OCI-LY1 (cell line): ENCODE data around the gene DCHS1.

ENCODE experiments used
- H2AFZ ChIP-seq: fragments of 200-600 bp; sonication (generic), shearing (Covaris generic); 2 replicates; pipeline ENCODE4 v1.6.0; 2014; ENCODE audit warnings: antibody characterized with exemption, mild to moderate bottlenecking, low read length
- H3F3A ChIP-seq: fragments of 200-600 bp; sonication (generic), shearing (Covaris generic); 2 replicates; pipeline ENCODE4 v1.6.0; 2014; ENCODE audit warnings: mild to moderate bottlenecking, antibody characterized with exemption, low read length, moderate library complexity; ENCODE audit not compliant: insufficient read depth
- H3K27ac ChIP-seq: fragments of 200-600 bp; sonication (generic); 2 replicates; pipeline ENCODE4 v1.5.1; 2014; ENCODE audit warnings: low read length, mixed run types, mild to moderate bottlenecking, low read depth; ENCODE audit not compliant: poor library complexity, severe bottlenecking
- H3K27me3 ChIP-seq: fragments of 200-600 bp; sonication (generic); 2 replicates; pipeline ENCODE4 v1.6.0; 2014; ENCODE audit warnings: antibody characterized with exemption, mild to moderate bottlenecking, low read length, moderate library complexity; ENCODE audit not compliant: insufficient read depth
- H3K36me3 ChIP-seq: fragments of 200-600 bp; sonication (generic); 2 replicates; pipeline ENCODE4 v1.6.1; 2014; ENCODE audit warnings: mild to moderate bottlenecking, antibody characterized with exemption, low read length, moderate library complexity, mixed read lengths; ENCODE audit not compliant: insufficient read depth
- H3K4me1 ChIP-seq: fragments of 200-600 bp; sonication (generic); 2 replicates; pipeline ENCODE4 v1.5.1; 2014; ENCODE audit warnings: mild to moderate bottlenecking, low read length, moderate library complexity; ENCODE audit not compliant: insufficient read depth, severe bottlenecking
- H3K4me2 ChIP-seq: fragments of 200-600 bp; sonication (generic), shearing (Covaris generic); 2 replicates; pipeline ENCODE4 v1.6.1; 2014; ENCODE audit warnings: low read length
- H3K4me3 ChIP-seq: fragments of 200-600 bp; sonication (generic); 2 replicates; pipeline ENCODE4 v1.5.1; 2014; ENCODE audit warnings: low read length, low read depth, mild to moderate bottlenecking, mixed read lengths; ENCODE audit not compliant: poor library complexity, severe bottlenecking
- H3K79me2 ChIP-seq: fragments of 200-600 bp; shearing (Covaris generic); 2 replicates; pipeline ENCODE4 v1.6.1; 2016; ENCODE audit warnings: mixed run types, low read length, mixed read lengths; ENCODE audit not compliant: insufficient read depth
- H3K9ac ChIP-seq: fragments of 200-600 bp; sonication (generic), shearing (Covaris generic); 2 replicates; pipeline ENCODE4 v1.6.1; 2014; ENCODE audit warnings: mild to moderate bottlenecking, low read length, mixed read lengths
- H3K9me2 ChIP-seq: fragments of 200-600 bp; sonication (generic), shearing (Covaris generic); 2 replicates; pipeline ENCODE4 v1.6.1; 2014; ENCODE audit warnings: low read depth, mild to moderate bottlenecking, low read length, mixed read lengths
- H3K9me3 ChIP-seq: fragments of 200-600 bp; shearing (Covaris generic); 2 replicates; pipeline ENCODE4 v1.6.1; 2014; ENCODE audit warnings: low read length, mixed read lengths
- H4K20me1 ChIP-seq: fragments of 200-600 bp; sonication (generic), shearing (Covaris generic); 2 replicates; pipeline ENCODE4 v1.6.0; 2016; ENCODE audit warnings: mild to moderate bottlenecking, low read length; ENCODE audit not compliant: insufficient read depth
- EZH2 ChIP-seq: fragments of 200-600 bp; sonication (generic), shearing (Covaris generic); IDR thresholded peaks from 2 replicates; pipeline ENCODE4 v1.8.0; 2017; ENCODE audit warnings: borderline replicate concordance, mixed run types, mild to moderate bottlenecking, antibody characterized with exemption, low read length, moderate library complexity, mixed read lengths
- TF ChIP-seq, protein P1 (sequence below): fragments of 200-600 bp; sonication (generic), shearing (Covaris generic); IDR thresholded peaks from 2 replicates; pipeline ENCODE4 v1.5.1; 2017; ENCODE audit warnings: mild to moderate bottlenecking, antibody characterized with exemption, low read length, moderate library complexity, mixed read lengths

DCHS1 gene

GRCh38 chr11:6640036-6640984 lies 15.3 kb downstream of the DCHS1 start:
- Histone ChIP-seq H3K4me2 (no peak overlapping the region), H3K4me3 (no peak overlapping the region), H3K79me2 (no peaks in the 10 kb centered on the region), H3K4me1 (no peaks in the 10 kb centered on the region), H3K36me3 (no peaks in the 10 kb centered on the region), H2AFZ (no peak overlapping the region), H3K9me2 (no peaks in the 10 kb centered on the region), H3K9ac (no peak overlapping the region), H3K27me3 (0 out of 2 replicates have a peak, but pooled peaks cover 10% of the 10 kb centered on the region), H3K9me3 (no peaks in the 10 kb centered on the region), H3F3A (no peaks in the 10 kb centered on the region), H3K27ac (no peak overlapping the region), H4K20me1 (no peaks in the 10 kb centered on the region)
- no peak for TF ChIP-seq EZH2
- TF ChIP-seq, protein P1, sequence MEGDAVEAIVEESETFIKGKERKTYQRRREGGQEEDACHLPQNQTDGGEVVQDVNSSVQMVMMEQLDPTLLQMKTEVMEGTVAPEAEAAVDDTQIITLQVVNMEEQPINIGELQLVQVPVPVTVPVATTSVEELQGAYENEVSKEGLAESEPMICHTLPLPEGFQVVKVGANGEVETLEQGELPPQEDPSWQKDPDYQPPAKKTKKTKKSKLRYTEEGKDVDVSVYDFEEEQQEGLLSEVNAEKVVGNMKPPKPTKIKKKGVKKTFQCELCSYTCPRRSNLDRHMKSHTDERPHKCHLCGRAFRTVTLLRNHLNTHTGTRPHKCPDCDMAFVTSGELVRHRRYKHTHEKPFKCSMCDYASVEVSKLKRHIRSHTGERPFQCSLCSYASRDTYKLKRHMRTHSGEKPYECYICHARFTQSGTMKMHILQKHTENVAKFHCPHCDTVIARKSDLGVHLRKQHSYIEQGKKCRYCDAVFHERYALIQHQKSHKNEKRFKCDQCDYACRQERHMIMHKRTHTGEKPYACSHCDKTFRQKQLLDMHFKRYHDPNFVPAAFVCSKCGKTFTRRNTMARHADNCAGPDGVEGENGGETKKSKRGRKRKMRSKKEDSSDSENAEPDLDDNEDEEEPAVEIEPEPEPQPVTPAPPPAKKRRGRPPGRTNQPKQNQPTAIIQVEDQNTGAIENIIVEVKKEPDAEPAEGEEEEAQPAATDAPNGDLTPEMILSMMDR = no peak

DNA sequence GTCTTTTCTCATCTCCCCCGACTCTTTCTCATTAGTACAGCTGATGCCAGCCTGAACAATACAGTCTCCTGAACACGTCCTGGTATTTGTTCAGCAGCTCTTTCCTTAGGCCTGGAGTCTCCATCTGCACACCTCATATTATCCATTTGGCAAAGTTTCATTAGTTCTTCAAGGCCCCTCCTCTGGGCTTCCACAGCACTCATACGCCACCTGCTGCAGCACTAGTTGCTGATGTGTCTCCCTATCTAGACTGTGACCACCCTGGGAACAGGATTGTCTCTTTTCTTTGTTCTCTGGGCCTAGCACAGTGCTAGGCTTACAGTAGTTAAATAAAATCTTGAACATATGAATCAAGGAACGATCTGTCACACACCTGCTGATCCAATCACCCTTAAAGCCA lies 17.2 kb downstream of the DCHS1 start:
- H3K4me1 ChIP-seq = no peaks in the 10 kb centered on the region
- no peak overlapping the region for H3K27ac ChIP-seq
- no peak overlapping the region for H3K4me3 ChIP-seq
- no peaks in the 10 kb centered on the region for H3K9me2 ChIP-seq
- no peaks in the 10 kb centered on the region for H4K20me1 ChIP-seq
- H3K79me2 ChIP-seq = no peaks in the 10 kb centered on the region
- no peaks in the 10 kb centered on the region for H3F3A ChIP-seq
- TF ChIP-seq, protein P1 = peak; percentile 18; the same call in 1 of the 2 replicates
- TF ChIP-seq EZH2 = no peak
- H2AFZ ChIP-seq = no peak overlapping the region
- H3K4me2 ChIP-seq = no peak overlapping the region
- no peak overlapping the region for H3K9ac ChIP-seq
- no peaks in the 10 kb centered on the region for H3K9me3 ChIP-seq
- no peaks in the 10 kb centered on the region for H3K36me3 ChIP-seq
- 0 out of 2 replicates have a peak, but pooled peaks cover 10% of the 10 kb centered on the region for H3K27me3 ChIP-seq

GRCh38 chr11:6637871-6638270 lies 17.7 kb downstream of the DCHS1 start:
- H3K9me3 ChIP-seq = no peaks in the 10 kb centered on the region

More at GRCh38 chr11:6637871-6638270, 17.7 kb downstream of the DCHS1 start:
- no peaks in the 10 kb centered on the region for H3K9me2 ChIP-seq
- no peaks in the 10 kb centered on the region for H3K36me3 ChIP-seq
- H4K20me1 ChIP-seq = no peaks in the 10 kb centered on the region
- H3K9ac ChIP-seq = no peak overlapping the region
- 0 out of 2 replicates have a peak, but pooled peaks cover 6% of the 10 kb centered on the region for H3K27me3 ChIP-seq
- H2AFZ ChIP-seq = no peak overlapping the region
- TF ChIP-seq, protein P1 = no peak
- TF ChIP-seq EZH2 = no peak
- H3K4me1 ChIP-seq = no peaks in the 10 kb centered on the region
- H3K4me3 ChIP-seq = no peak overlapping the region
- no peaks in the 10 kb centered on the region for H3F3A ChIP-seq
- no peak overlapping the region for H3K27ac ChIP-seq
- no peaks in the 10 kb centered on the region for H3K79me2 ChIP-seq
- no peak overlapping the region for H3K4me2 ChIP-seq
